Embryonic facial prominence (tissue), 1 donor: ENCODE results near the gene DCLK2.

Experiments
- DNase-seq: peaks from one replicate; pipeline ENCODE4 v3.0.0-alpha.2; 2016; ENCODE audit errors: extremely low spot score

Gene DCLK2

GRCh38 chr4:150117629-150118028, 39.4 kb downstream of the DCLK2 start:
- DNase-seq: no peak

DNA sequence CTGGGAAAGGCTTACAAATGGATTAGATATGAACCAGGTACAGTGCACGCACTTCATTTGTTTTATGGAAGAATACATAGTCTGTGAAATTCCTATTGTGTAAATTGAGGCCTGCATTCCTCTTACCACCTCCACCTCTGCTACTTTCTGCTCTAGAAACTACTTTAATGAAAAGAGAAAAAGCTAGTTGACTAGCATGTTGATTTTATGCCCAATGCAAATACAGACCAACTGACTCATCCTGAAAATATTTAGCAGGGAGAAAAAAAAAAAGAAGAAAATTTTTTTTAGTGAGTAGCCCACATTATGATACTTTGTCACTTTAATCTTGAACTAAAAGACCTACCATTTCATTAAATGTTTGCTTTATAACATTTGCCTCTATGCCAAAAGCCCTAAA, 41.2 kb downstream of the DCLK2 start:
- no peak for DNase-seq

- no peak for DNase-seq
These were observed 44.8 kb downstream of the DCLK2 start for GRCh38 chr4:150123087-150123486.

- no peak for DNase-seq
These were observed 45.8 kb downstream of the DCLK2 start for GRCh38 chr4:150123796-150124677.

DNA sequence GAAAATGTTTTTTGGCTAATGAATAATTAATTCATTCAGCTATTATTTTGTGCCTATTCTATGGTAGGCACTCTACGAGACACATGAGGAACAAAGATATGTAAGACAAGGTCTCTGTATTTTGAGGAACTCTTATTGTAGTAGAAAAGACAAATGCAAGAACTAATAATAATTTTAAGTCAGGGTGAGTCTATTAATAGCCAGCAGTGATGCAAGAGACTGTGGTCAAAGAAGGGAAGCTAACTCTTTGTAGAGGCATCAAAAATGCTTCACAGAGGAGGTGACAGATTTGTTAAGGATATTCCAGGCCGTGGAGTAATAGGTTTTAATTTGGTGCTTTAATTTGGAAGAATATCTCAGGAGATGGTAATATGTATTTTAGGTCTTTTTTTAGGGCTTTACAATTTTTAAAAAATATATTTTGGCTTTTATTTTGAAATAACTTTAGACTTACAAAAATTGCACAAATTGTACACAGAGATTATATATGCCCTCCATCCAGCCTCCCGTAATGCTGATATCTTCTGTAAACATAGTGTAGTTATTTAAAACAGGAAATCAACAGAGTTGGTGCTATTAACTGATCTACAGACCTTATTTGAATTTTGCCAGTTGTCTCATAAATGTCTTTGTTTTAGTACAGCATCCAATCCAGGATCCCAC, 48.1 kb downstream of the DCLK2 start:
- DNase-seq: no peak

DNA sequence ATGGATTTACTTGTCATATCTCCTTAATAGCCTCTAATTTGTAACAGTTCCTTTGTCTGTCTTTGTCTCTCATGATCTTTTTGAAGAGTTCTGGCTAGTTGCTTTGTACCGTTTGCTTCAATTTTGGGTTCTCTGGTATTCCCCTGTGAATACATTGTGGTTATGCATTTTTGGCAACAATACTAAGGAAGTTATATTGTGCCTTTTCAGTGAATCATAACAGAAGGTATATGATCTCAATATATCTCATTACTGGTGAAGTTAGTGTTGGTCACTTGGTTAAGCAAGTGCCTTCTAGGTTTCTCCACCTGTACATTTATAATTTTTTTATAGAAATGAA, 48.6 kb downstream of the DCLK2 start:
- DNase-seq: no peak

DNA sequence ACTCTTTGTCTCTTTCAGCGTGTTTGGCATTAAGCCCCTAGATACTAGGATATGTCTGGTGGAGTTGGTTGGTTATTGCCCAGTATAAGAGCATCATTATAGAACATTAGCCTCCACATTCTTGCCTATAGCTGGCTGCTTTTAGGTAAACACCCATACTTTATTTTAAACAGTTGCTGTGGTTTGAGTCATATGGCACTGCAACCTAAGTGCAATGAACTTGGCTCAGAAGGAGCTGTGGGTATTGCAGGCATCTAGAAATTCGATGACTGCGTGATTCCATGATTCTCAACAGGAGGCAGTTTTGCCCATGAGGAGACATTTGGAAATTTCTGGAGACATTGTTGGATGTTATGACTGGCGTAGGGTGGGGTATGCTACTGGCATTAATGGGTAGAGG, 49.5 kb downstream of the DCLK2 start:
- DNase-seq: no peak

- DNase-seq: no peak
These were observed 52.7 kb downstream of the DCLK2 start for GRCh38 chr4:150130933-150131332.

- no peak for DNase-seq
These were observed 53.5 kb downstream of the DCLK2 start for GRCh38 chr4:150131581-150132228.

- no peak for DNase-seq
These were observed 55.4 kb downstream of the DCLK2 start for GRCh38 chr4:150133605-150134004.

DNA sequence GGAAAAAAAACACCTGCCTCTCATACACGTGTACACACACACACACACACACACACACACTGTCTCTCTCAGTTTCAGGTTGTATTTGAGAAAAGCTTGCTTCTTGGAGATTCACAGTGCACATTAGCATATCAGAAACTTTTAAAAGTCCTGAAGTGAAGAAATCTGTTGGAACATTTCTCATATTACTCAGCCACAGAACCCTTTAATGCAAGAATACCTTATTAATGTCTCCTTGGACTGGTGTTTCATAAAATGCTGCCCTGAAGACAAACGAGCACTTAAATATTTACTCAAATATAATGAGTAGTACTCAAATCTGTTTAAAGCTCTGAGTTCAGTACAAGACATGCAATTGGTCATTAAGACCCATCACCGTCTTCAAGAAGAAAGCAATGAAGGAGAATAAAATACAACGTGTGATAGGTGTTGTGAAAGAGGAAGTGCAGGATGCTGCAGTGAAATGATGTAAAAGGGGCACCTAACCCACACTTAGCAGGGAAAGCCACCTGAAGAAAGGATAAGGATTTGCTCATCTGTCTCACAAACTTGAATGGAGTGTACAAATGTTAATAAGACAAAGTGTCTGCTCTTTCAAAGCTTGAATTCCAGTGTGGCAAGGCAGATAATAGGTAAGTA, 57.0 kb downstream of the DCLK2 start:
- no peak for DNase-seq

DNA sequence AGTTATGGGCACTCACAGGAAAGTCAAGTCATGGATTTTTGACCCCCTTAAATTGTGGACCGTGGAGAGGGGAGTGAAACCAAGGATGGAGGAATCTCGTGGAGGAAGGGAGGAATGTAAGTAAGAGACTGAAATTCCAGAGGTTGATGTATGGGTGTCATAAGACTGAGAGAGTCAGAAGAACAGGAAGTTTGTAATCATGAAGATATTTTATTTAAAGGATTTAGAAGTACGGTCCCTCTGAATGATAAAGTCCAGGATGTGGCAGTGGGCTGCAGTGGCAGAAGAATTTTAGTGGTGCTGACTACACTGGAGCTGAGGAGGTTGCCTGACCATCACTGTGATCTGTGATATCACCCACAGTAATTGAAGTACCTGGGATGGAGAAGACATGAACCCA, 57.8 kb downstream of the DCLK2 start:
- DNase-seq: no peak

DNA sequence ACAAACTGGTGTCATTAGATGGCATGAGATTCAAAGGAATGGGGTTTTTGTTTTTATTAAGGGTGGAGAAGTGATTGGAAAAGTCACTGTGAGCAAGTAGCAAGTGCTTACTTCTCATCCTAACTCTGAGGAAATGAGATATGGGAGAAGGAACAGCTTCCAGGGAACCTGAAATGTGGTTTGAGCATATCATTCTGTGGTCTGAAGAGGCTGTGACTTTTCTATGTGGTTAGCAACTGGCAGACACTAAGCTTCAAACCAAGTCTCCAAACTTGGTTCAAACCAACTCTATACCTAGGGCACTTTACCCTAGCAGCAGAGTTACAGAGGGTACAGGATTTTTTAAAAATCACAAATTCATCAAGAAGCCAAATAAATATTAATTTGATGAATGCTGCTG, 58.2 kb downstream of the DCLK2 start:
- DNase-seq: no peak

- DNase-seq: no peak
These were observed 61.1 kb downstream of the DCLK2 start for GRCh38 chr4:150139297-150139865.

DNA sequence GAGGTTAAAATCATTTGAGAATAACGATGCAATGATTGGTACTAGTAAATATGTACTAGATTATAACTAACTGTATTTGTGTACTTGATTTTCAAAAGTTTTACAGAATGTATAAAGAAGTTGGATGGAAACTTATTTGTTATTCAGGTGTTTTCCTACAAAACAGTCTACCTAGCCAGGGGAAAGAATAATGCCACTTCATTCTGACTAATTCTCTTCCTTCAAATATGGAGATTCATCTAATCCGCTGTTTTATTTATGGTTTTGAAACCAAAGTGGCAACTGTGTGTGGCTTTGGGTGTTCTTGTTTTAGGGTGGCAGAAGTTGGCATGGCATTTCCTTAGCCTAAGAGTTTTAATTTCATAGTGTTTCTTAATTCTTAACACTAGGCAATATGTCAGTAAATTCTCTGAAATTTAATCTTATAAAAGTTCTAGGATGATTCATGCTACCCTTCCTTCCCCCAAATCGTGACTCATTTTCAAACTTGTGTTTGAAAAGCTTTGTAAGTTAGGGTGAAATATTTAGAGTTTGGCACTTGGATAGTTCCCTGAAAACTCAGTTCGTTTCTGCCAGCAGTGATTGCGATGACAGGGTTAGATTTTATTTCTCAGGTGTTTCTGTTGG, 62.6 kb downstream of the DCLK2 start:
- no peak for DNase-seq

- DNase-seq: no peak
These were observed 63.5 kb downstream of the DCLK2 start for GRCh38 chr4:150141756-150142155.

GRCh38 chr4:150142831-150143230, 64.6 kb downstream of the DCLK2 start:
- DNase-seq: no peak

- DNase-seq: no peak
These were observed 67.1 kb downstream of the DCLK2 start for GRCh38 chr4:150145090-150145945.

- DNase-seq: no peak
These were observed 67.7 kb downstream of the DCLK2 start for GRCh38 chr4:150145946-150146340.

GRCh38 chr4:150149381-150149780, 71.1 kb downstream of the DCLK2 start:
- no peak for DNase-seq

GRCh38 chr4:150150629-150151062, 72.4 kb downstream of the DCLK2 start:
- no peak for DNase-seq
